Breast epithelium (tissue), 3 donors: ENCODE results near the gene RPS26.

Experiments used
- CTCF ChIP-seq, 3 donors: fragments of 450-650 bp; IDR thresholded peaks; one replicate each; pipeline ENCODE4 v1.5.1; 2016 to 2017; ENCODE audit warnings: antibody characterized with exemption in 3 of 3, mild to moderate bottlenecking in 3 of 3, moderate library complexity in 3 of 3
- POLR2AphosphoS5 ChIP-seq, 3 donors: sonication (generic); formaldehyde crosslinking; IDR thresholded peaks; one replicate each; pipeline ENCODE4 v1.6.1; 2017; ENCODE audit warnings: antibody characterized with exemption in 3 of 3

DNA sequence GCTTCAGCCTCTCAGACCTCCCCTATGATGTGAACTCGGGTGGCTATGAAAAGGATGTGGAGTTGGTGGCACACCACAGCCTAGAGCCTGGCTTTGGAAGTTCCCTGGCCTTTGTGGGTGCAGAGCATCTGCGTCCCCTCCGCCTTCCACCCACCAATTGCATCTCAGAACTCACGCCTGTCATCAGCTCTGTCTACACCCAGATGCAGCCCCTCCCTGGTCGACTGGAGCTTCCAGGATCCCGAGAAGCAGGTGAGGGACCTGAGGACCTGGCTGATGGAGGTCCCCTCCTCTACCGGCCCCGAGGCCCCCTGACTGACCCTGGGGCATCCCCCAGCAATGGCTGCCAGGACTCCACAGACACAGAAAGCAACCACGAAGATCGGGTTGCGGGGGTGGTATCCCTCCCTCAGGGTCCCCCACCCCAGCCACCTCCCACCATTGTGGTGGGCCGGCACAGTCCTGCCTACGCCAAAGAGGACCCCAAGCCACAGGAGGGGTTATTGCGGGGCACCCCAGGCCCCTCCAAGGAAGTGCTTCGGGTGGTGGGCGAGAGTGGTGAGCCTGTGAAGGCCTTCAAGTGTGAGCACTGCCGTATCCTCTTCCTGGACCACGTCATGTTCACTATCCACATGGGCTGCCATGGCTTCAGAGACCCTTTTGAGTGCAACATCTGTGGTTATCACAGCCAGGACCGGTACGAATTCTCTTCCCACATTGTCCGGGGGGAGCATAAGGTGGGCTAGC, 7.0 kb upstream of the RPS26 start:
- TF ChIP-seq POLR2AphosphoS5 (IDR thresholded peaks at IDR 0.05) (no peak), CTCF (IDR thresholded peaks at IDR 0.05) (no peak)
